ENCODE results near the gene NBL1. TPM values are rescaled to one million over a fixed set of nuclear protein-coding genes. Genes with fewer than 3 reads are reported as not detected.

NBL1 gene
- total RNA-seq, 2 donors from 2014 or later = 268 to 514 TPM

GRCh38 chr1:19665186-19665495 is 21.0 kb downstream of the NBL1 start:
- intact Hi-C loops (cut with DNase I) = no loop called here
- no peak for DNase-seq (ENCODE audit: low spot score)
- TF ChIP-seq POLR2A (IDR thresholded peaks at IDR 0.05) (no peak), POLR2AphosphoS5 (IDR thresholded peaks at IDR 0.05) (no peak), CTCF (IDR thresholded peaks at IDR 0.05) (no peak)
- H3K27ac ChIP-seq = no peak overlapping the region
- H3K4me3 ChIP-seq = peak overlapping the region; percentile 10 to 32
- no peaks in the 10 kb centered on the region for H3K36me3 ChIP-seq
- peaks cover 12% of the 10 kb centered on the region for H3K27me3 ChIP-seq (replicated peaks; ENCODE audit: insufficient read depth)
- WGBS = 2% methylated on average over 23 of the region's 23 CpGs
- no peaks in the 10 kb centered on the region for H3K4me1 ChIP-seq (replicated peaks)
- no peaks in the 10 kb centered on the region for H3K9me3 ChIP-seq

GRCh38 chr1:19665496-19666465 is 21.7 kb downstream of the NBL1 start:
- TF ChIP-seq POLR2A (IDR thresholded peaks at IDR 0.05) = no peak
- peaks cover 12% of the 10 kb centered on the region for H3K27me3 ChIP-seq (replicated peaks; ENCODE audit: insufficient read depth)
- H3K36me3 ChIP-seq = no peaks in the 10 kb centered on the region
- H3K4me3 ChIP-seq = no peak overlapping the region
- no peaks in the 10 kb centered on the region for H3K4me1 ChIP-seq (replicated peaks)
- 20% methylated on average over 71 of the region's 84 CpGs for WGBS
- no peak for DNase-seq (ENCODE audit: low spot score)
- no peaks in the 10 kb centered on the region for H3K9me3 ChIP-seq
- H3K27ac ChIP-seq = no peak overlapping the region
- intact Hi-C loops (cut with DNase I) = no loop called here

DNA sequence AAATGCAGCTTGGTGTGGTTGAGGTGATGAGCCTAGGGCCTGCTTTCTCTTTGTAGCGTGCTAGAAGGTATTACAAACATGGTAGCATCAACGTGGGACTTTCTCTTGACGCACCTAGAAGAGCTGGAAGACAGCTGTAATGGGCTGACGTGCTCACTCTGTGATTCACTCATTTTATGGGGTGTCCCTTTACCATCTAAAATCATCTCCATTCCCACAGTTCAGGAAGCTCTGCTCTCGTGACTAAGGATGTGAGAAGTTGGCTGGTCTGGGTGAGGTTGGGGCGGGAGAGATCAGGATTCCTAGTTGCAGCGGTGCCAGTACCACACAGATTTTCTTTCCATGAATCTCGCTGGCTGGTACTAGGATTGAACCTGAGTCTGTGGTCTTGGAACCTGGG is 24.8 kb downstream of the NBL1 start:
- WGBS = 77% methylated on average over 8 of the region's 8 CpGs
- TF ChIP-seq POLR2A (IDR thresholded peaks at IDR 0.05) (no peak), POLR2AphosphoS5 (IDR thresholded peaks at IDR 0.05) (no peak), CTCF (IDR thresholded peaks at IDR 0.05) (no peak)
- H3K4me1 ChIP-seq (replicated peaks) = no peaks in the 10 kb centered on the region
- H3K36me3 ChIP-seq = no peaks in the 10 kb centered on the region
- H3K27ac ChIP-seq = no peak overlapping the region
- DNase-seq (ENCODE audit: low spot score) = no peak
- no peaks in the 10 kb centered on the region for H3K9me3 ChIP-seq
- peaks cover 10% of the 10 kb centered on the region for H3K27me3 ChIP-seq (replicated peaks; ENCODE audit: insufficient read depth)
- no peak overlapping the region for H3K4me3 ChIP-seq
- intact Hi-C loops (cut with DNase I) = no loop called here

- WGBS = 61% methylated on average over 4 of the region's 4 CpGs
- Histone ChIP-seq H3K9me3 (no peaks in the 10 kb centered on the region), H3K27me3 (replicated peaks; ENCODE audit: insufficient read depth) (no peaks in the 10 kb centered on the region), H3K27ac (no peak overlapping the region), H3K36me3 (no peaks in the 10 kb centered on the region), H3K4me1 (replicated peaks) (no peaks in the 10 kb centered on the region), H3K4me3 (no peak overlapping the region)
- TF ChIP-seq CTCF (IDR thresholded peaks at IDR 0.05) = no peak
- TF ChIP-seq POLR2AphosphoS5 (IDR thresholded peaks at IDR 0.05) = no peak
- TF ChIP-seq POLR2A (IDR thresholded peaks at IDR 0.05) = no peak
- DNase-seq (ENCODE audit: low spot score) = no peak
- intact Hi-C loops (cut with DNase I) = no loop called here
Observed at GRCh38 chr1:19670787-19671186, 26.7 kb downstream of the NBL1 start.

- Histone ChIP-seq H3K27me3 (replicated peaks; ENCODE audit: insufficient read depth) (no peaks in the 10 kb centered on the region), H3K4me3 (no peak overlapping the region), H3K27ac (no peak overlapping the region), H3K9me3 (no peaks in the 10 kb centered on the region), H3K36me3 (no peaks in the 10 kb centered on the region), H3K4me1 (replicated peaks) (no peaks in the 10 kb centered on the region)
- no peak for TF ChIP-seq POLR2A (IDR thresholded peaks at IDR 0.05)
- TF ChIP-seq POLR2AphosphoS5 (IDR thresholded peaks at IDR 0.05) = no peak
- no peak for TF ChIP-seq CTCF (IDR thresholded peaks at IDR 0.05)
- DNase-seq (ENCODE audit: low spot score) = no peak
- intact Hi-C loops (cut with DNase I) = no loop called here
- 53% methylated on average over 6 of the region's 6 CpGs for WGBS
Observed at GRCh38 chr1:19672237-19672636, 28.1 kb downstream of the NBL1 start.
